Thyroid gland (tissue), 4 donors: ENCODE results near the gene MYO15A.

Experiments
- CTCF ChIP-seq, 6 experiments: fragments of 200-600 bp in 3 of 6; fragments of 450-650 bp in 3 of 6; sonication (generic) in 3 of 6; IDR thresholded peaks; one replicate each; pipeline ENCODE4 v1.5.1; 2016 to 2019; ENCODE audit warnings: antibody characterized with exemption in 6 of 6, mild to moderate bottlenecking in 2 of 6, inconsistent platforms in 1 of 6, moderate library complexity in 1 of 6
- POLR2A ChIP-seq, 2 donors: fragments of 450-650 bp; IDR thresholded peaks; one replicate each; pipeline ENCODE4 v1.6.1; 2017; ENCODE audit warnings: antibody characterized with exemption in 2 of 2, mild to moderate bottlenecking in 2 of 2, moderate library complexity in 1 of 2

- no peak for TF ChIP-seq POLR2A (IDR thresholded peaks at IDR 0.05)
- no peak for TF ChIP-seq CTCF (IDR thresholded peaks at IDR 0.05)
Observed at GRCh38 chr17:18229254-18229653, 120.7 kb downstream of the MYO15A start.
